ENCODE measurements around the gene TRERF1.

TRERF1 gene

DNA sequence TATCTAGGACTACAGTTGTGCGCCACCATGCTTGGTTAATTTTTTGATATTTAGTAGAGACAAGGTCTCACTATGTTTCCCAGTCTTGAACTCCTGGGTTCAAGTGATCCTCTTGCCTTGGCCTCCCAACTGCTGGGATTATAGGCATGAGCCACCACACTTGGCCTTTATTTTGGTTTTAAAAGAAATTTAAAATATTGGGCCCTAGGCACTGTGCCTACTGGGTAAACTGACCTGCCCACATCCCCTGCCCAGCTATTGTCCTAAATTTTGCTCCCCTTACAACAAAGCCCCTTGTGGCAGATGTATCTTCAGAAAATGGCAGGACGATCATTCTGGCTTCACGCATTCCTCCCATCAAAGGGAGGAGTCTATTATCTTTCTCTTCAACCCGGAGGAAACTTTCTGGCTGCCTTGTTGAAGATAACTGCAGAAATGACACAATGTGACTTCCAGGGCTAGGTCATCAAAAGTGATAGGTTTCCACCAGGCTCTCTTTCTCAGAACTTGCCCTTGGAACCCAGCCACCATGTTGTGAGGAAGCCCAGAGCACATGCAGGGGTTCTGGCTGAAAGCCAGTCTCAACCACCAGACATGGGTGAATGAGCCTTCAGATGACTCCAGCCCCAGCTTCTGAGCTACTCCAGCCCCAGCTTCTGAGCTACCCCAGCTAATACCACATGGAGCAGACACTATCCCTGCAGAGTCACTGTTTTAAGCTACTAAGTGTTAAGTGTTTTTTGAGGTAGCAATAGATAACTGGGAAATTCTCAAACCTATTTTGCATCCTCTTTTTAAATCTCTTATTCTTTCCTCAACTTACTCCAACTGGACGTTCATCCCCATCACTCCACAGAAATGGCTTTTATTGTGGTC lies 252.4 kb downstream of the TRERF1 start:
- TF ChIP-seq GATA3 (IDR thresholded peaks at IDR 0.05; ENCODE audit: low read depth, low read length) = no peak

DNA sequence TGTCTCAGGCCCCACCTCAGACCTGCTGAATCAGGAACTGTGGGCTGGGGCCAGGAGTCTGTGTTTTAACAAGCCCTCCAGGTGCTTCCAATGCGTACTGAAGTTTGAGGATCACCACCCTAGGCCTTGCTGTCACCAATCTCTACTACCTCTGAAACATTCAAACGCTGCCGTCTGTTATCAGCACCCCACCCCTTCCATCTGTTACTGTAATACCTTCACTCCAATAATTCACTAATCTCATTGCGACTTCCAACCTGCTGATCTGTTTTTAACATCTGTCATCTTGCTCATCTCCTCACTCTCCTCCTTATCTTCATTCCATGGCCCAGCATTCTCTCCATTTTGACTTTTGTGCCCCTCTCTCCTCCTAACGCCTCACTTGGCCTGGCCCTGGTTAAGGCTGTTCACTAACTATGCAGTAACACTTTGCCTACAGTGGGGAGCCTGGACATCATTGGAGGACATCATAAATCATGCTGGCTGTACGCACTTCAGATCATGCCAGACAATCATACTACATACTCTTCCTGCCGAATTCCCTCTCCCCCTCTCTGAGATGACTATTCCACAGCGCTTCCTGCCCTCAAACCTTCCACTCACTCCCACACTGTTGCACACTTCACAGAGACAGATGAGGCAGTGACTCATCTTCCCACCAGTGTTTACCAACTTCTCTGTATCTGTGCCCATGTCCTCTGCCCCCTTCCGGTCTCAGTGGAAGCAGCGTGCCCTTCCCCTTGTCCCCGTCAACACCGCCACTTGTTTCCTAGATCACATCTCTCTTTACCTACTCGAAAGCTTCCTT lies 254.0 kb downstream of the TRERF1 start:
- TF ChIP-seq GATA2 (IDR thresholded peaks at IDR 0.05; ENCODE audit: low read depth, low read length) (no peak), GATA3 (IDR thresholded peaks at IDR 0.05; ENCODE audit: low read depth, low read length) (no peak)

DNA sequence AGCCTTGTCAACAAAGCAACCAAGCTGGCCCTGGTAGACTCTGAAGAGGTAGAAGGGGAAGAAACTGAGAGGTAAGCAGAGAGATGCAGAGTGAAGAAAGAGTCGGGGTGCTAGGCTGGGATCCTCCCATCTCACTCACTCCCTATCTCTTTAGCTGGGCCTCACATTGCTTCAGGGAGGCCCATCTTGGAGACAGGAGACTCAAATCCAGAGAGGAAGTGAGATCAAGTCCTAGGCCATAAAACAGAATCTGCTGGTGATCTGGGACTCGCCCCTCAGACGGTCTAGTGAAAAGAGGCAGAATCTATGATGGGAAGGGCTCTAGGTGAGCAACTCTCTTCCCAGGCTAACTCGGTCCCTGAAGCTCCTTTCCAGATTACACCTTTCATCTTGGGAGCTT lies 256.3 kb downstream of the TRERF1 start:
- TF ChIP-seq GATA2 (IDR thresholded peaks at IDR 0.05; ENCODE audit: low read depth, low read length) (no peak), GATA3 (IDR thresholded peaks at IDR 0.05; ENCODE audit: low read depth, low read length) (no peak)

DNA sequence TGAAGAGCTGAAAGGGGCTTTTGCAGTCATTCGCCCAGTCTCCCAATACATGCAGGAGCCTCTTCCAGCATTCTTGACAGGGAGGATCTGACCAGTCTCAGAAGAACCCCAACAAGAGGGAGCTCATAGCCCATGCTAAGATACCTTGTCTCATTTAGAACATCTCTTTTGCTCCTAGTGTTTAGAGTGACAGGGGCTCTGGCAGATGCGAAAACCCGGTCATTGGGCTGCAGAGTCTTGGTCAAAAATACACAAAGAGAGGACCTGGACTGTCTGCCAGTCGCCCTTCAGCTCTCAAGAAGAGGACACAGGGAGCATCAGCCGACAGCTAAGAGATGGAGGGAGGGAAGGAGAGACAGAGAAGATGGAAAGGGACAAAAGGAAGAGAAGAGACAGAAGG lies 257.7 kb downstream of the TRERF1 start:
- TF ChIP-seq GATA3 (IDR thresholded peaks at IDR 0.05; ENCODE audit: low read depth, low read length) (no peak), GATA2 (IDR thresholded peaks at IDR 0.05; ENCODE audit: low read depth, low read length) (no peak)

DNA sequence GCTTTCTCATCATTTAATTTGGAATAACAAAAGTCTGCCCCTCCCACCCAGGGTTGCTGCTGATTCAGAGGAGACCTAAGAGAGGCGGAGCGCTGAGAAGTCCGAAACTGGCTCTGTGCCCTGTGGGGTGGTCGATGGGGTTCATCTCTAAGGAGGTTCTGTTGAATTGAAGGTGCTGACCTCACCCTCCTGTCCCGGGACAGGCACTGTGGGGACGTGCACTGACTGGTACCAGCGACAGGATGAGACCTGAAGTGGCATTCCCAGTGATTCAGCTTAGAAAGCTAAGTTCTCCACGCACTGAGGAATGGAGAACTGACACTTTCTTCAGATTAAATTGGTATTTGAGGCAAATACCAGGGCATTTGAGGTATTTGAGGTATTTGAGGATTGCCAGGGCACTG lies 258.2 kb downstream of the TRERF1 start:
- TF ChIP-seq GATA2 (IDR thresholded peaks at IDR 0.05; ENCODE audit: low read depth, low read length) (no peak), GATA3 (IDR thresholded peaks at IDR 0.05; ENCODE audit: low read depth, low read length) (no peak)

DNA sequence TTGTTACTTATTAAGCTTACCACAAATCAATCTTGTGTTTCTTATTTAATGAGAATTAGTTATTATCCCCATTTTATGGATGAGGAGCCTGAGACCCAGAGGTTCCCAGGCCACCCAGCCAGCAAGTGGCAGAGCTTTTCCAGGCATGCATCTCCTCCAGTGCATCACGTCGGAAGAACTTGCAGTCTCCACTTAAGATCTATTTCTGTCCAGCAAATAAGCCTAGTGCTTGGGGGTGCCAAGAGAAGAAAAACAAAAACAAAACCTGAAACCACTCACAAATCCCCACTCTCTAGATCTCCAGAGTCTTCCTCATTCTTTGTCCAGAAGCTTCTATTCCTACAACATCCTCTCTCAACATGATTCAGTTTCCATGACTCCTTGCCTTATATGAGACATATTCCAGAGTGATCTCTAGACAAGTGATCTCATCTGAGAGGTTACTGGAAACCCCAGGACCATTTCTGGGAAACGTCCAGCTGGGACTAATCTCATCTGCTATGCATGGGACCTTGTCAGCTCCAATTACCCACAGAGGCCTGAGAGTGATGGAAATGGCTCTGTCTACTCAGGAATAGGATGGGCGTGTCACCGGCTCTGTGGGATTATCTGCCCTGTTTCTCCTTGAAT lies 261.1 kb downstream of the TRERF1 start:
- no peak for TF ChIP-seq GATA2 (IDR thresholded peaks at IDR 0.05; ENCODE audit: low read depth, low read length)
- no peak for TF ChIP-seq GATA3 (IDR thresholded peaks at IDR 0.05; ENCODE audit: low read depth, low read length)

DNA sequence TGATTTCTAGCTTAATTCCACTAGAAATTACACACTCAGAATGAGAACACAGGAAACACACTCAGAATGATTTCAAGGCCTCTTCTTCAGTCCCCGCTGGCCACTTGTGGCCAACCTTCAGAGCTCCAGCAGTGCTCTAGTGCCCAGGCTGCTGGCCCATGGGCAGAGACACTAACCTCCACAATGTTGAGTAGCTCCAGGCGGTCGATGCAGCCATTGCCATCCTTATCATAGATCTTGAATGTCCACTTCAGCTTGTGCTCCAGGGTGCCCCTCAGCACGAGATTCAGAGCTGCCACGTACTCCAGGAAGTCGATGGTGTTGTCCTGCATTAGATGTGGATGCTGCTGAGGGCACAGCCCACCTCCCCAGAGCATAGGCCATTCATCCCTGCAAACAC lies 263.3 kb downstream of the TRERF1 start:
- TF ChIP-seq GATA2 (IDR thresholded peaks at IDR 0.05; ENCODE audit: low read depth, low read length) = no peak
- TF ChIP-seq GATA3 (IDR thresholded peaks at IDR 0.05; ENCODE audit: low read depth, low read length) = no peak

DNA sequence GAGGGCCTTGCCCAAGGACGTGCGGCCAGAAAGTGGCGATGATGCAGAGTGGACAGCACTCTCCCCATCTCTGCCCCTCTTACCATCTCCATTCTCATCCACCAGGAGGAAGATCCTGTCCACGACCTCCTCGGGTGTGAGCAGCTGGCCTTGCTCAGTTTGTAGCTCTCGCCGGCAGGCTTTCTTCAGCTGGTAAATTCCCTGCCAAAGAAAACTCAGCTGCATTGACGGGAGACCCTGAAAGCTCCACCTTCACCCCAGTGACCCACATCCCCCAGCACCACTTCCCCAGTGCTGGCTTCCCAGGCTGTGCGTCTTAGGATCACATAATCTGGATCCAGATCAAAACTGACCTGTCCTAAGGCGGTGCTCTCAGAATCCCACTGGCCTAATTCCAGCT lies 266.1 kb downstream of the TRERF1 start:
- TF ChIP-seq GATA3 (IDR thresholded peaks at IDR 0.05; ENCODE audit: low read depth, low read length) = no peak
- TF ChIP-seq GATA2 (IDR thresholded peaks at IDR 0.05; ENCODE audit: low read depth, low read length) = no peak

DNA sequence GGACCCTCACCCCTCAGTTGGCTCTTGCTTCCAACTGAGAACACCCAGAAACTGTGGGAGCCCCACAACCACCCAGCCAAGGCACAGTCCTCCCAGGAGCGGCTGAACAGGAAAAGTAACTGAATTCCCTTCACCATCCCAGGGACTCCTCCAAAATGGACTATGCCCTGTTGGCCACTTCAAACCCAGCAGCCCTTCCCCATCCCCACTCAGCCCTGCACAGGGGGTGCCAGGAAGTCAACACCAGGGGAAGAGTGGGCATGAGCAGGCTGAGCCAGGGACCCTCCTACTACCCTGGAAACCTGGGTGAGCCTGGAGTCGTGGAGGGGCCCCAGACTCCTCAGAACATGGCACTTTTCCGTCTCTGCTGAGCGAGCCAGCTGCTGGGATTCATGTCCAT lies 267.3 kb downstream of the TRERF1 start:
- TF ChIP-seq GATA3 (IDR thresholded peaks at IDR 0.05; ENCODE audit: low read depth, low read length) = no peak
- TF ChIP-seq GATA2 (IDR thresholded peaks at IDR 0.05; ENCODE audit: low read depth, low read length) = no peak

DNA sequence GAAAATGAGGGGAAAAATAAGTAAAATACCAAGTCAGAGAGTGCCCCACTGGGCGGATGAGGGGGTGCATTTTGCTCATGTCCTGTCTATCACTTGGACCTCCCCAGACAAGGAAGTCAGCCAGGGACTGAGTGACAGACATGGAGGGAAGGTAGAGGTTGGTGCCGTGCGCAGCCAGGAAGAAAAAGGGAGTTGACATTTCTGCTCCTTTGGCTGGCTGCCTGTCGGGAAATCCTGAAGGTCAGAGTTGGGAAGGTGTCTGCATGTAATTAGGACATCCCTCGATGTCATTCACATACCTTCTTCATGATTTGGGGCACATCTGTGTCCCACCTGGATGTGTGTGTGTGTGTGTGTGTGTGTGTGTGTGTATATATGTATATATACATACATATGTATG lies 269.6 kb downstream of the TRERF1 start:
- TF ChIP-seq GATA3 (IDR thresholded peaks at IDR 0.05; ENCODE audit: low read depth, low read length) (no peak), GATA2 (IDR thresholded peaks at IDR 0.05; ENCODE audit: low read depth, low read length) (no peak)

DNA sequence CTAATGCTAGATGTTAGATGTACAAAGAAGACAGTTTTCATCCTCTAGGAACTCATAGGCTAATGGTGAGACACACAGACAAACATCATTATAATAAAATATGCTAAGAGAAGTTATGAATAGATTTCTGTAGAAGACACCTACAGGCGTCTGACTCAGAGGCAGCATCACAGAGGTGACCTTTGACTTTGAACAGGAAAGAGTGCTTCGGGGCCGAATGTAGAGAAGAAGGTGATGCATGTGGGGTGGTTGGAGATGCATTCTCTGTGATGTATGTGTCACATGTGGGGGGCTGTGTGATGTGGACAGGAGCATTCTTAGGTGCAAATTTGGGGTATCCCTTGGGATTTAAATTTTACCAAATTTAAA lies 271.8 kb downstream of the TRERF1 start:
- TF ChIP-seq GATA2 (IDR thresholded peaks at IDR 0.05; ENCODE audit: low read depth, low read length) = no peak
- no peak for TF ChIP-seq GATA3 (IDR thresholded peaks at IDR 0.05; ENCODE audit: low read depth, low read length)

DNA sequence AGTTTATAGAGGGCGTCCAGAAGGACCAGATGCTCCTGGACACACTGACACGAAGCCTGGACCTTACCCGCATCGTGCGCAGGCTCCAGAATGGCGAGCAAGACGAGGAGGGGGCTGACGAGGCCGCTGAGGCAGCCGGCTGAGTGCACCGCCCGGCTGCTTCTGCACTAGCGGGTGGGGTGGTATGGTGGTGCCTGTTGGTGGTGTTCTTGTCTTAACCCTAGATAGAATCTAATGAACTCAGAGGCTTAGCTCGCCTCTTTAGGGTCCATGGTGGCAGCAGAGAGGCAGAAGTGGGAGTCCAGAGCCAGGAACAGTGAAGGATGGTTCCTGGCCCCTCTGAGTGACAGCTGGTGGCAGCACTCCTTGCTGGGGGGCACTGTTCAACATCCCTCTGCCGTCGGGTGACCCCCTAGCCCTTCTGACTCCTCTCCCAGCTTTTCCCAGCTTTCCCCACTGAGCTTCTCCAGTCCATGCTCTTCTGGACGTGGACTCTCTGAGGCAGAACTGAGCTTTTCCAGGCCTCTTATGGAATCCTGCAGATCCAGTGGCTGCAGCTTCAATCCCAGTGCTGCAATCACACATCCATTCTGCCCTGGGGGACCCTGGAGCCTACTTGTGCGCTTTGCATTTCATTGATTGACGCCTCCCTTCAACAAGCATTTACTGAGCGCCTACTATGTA lies 272.3 kb downstream of the TRERF1 start:
- TF ChIP-seq GATA3 (IDR thresholded peaks at IDR 0.05; ENCODE audit: low read depth, low read length) = no peak
- TF ChIP-seq GATA2 (IDR thresholded peaks at IDR 0.05; ENCODE audit: low read depth, low read length) = no peak

DNA sequence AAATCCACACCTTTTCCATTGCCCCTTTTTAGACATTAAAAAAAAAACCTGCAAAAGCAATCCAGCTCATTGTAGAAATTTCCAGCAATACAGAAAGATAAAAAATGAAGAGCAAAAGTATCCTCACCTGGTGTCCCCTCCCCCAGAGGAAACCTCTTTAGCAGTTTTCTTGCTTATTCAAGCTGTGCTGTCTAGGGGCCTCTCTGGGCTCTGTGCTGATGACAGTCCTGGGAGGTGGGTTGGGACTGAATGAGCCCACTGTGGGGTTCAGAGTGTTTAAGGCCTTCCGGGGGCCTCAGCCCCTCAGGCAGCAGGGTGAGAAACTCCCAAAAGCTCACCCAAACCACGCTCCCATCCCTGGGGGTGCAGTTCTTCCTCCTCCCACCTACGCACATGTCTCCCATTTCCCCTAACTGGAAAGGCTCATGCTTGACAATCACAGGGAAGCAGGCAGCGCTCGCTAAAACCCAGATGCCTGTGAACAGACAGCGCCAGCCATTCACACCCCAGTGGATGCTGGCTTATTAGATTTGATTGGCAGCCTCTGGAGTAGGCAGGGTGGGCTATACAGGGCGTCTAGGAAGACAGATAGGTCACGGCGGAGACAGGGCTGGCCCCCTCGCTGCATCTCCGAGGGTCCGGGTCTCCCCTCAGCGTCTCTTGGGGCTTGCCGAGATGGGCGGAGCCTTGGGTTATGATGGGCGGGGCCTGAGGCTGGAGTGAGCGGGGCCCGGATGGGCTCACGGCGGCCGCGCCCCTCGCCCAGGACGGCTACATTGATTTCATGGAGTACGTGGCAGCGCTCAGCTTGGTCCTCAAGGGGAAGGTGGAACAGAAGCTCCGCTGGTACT lies 274.0 kb downstream of the TRERF1 start:
- no peak for TF ChIP-seq GATA3 (IDR thresholded peaks at IDR 0.05; ENCODE audit: low read depth, low read length)
- no peak for TF ChIP-seq GATA2 (IDR thresholded peaks at IDR 0.05; ENCODE audit: low read depth, low read length)
